ENCODE data around the gene TBCEL. TPM values are rescaled to one million over a fixed set of nuclear protein-coding genes. Genes with fewer than 3 reads are reported as not detected.
"Not testable (repeated sequence)": the region's sequence is repeated elsewhere in the genome, so short reads cannot be mapped to it uniquely, and the experiment has no call there.

Gene TBCEL
- total and polyA plus RNA-seq, 4 donors: 6.7 to 41.3 (median 17.4) TPM

DNA sequence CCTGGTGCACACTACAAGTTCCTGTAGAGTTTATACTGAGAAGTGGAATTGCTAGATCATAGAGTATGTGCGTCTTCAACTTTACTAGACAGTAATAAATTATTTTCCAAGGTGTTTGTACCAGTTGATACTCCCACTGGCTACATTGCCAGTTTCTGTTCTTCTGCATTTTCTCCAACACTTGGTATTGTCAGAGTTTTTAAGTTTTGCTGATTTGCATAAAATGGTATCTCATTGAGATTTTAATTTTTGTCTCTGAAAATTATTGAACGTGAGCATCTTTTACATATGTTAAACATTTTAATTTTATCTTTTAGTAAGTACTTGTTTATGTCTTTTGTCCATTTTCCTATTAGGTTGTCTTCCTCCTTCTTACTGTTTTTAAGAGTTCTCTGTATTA is 7.3 kb downstream of the TBCEL start:
- Histone ChIP-seq H3K9me3 (ENCODE audit: control insufficient read depth in 4 of 4, low read length in 3 of 4) (no peaks in the 10 kb centered on the region), H3K27ac (ENCODE audit: low read depth in 1 of 2, low read length in 2 of 2) (no peak overlapping the region), H3K4me3 (ENCODE audit: low read depth in 1 of 3, low read length in 3 of 3) (no peak overlapping the region), H3K9ac (ENCODE audit: low read depth in 1 of 2, low read length in 2 of 2) (no peak overlapping the region), H3K4me1 (ENCODE audit: control insufficient read depth in 4 of 4, insufficient read depth in 4 of 4, low read length in 3 of 4) (peaks cover 6 to 43% (median 35%) of the 10 kb centered on the region in 4 donors), H3K36me3 (ENCODE audit: control insufficient read depth in 4 of 4, insufficient read depth in 3 of 4, low read depth in 1 of 4, low read length in 3 of 4) (no peaks in the 10 kb centered on the region), H3K27me3 (ENCODE audit: control insufficient read depth in 4 of 4, insufficient read depth in 4 of 4, low read length in 3 of 4) (no peaks in the 10 kb centered on the region)
- no peak for TF ChIP-seq HNF4G (IDR thresholded peaks at IDR 0.05)
- TF ChIP-seq, protein P1, sequence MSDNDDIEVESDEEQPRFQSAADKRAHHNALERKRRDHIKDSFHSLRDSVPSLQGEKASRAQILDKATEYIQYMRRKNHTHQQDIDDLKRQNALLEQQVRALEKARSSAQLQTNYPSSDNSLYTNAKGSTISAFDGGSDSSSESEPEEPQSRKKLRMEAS (IDR thresholded peaks at IDR 0.05): no peak
- no peak for TF ChIP-seq TAF1 (conservative IDR thresholded peaks at IDR 0.05)
- WGBS: 96% methylated on average over 2 of the region's 2 CpGs
- DNase-seq (ENCODE audit: low spot score): no peak

DNA sequence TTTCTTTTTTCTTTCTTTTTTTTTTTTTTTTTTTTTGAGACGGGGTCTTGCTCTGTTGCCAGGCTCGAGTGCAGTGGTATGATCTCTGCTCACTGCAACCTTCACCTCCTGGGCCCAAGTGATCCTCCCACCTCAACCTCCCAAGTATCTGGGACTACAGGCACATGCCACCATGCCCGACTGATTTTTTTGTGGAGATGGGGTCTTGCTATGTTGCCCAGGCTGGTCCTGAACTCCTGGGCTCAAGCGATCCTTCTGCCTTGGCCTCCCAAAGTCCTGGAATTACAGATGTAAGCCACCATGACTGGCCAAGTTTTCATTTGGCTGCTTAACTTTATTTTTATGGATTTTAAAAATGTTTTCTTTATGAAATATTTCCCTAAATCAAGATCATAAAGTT is 7.7 kb downstream of the TBCEL start:
- not testable (repeated sequence) for DNase-seq (ENCODE audit: low spot score); H3K27ac ChIP-seq (ENCODE audit: low read depth in 1 of 2, low read length in 2 of 2); H3K27me3 ChIP-seq (ENCODE audit: control insufficient read depth in 4 of 4, insufficient read depth in 4 of 4, low read length in 3 of 4); H3K4me3 ChIP-seq (ENCODE audit: low read depth in 1 of 3, low read length in 3 of 3); H3K36me3 ChIP-seq (ENCODE audit: control insufficient read depth in 4 of 4, insufficient read depth in 3 of 4, low read depth in 1 of 4, low read length in 3 of 4); H3K9me3 ChIP-seq (ENCODE audit: control insufficient read depth in 4 of 4, low read length in 3 of 4); H3K9ac ChIP-seq (ENCODE audit: low read depth in 1 of 2, low read length in 2 of 2)
- H3K4me1 ChIP-seq (ENCODE audit: control insufficient read depth in 4 of 4, insufficient read depth in 4 of 4, low read length in 3 of 4): peaks cover 6 to 47% (median 37%) of the 10 kb centered on the region in 4 donors
- 96% methylated on average over 4 of the region's 4 CpGs for WGBS

DNA sequence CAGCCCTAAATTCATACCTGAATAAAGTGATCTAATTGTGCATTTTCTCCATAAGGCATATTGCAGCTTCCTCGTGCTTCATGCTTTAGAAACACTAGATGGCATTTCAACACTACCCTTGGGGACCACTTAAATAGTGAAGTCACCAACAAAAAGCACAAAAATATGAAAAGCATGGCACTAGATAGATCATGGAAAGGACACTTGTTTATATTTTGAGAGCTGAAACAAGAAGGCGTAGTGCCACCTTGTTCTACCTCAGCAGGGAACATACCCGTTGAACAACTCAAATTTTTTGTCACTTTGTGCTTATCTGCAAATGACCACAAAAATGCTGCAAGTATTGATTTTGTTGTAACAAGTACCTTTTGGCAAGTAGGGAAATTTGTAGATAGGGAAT is 8.6 kb downstream of the TBCEL start:
- no peaks in the 10 kb centered on the region for H3K9me3 ChIP-seq (ENCODE audit: control insufficient read depth in 4 of 4, low read length in 3 of 4)
- DNase-seq (ENCODE audit: low spot score): no peak
- no peaks in the 10 kb centered on the region for H3K27me3 ChIP-seq (ENCODE audit: control insufficient read depth in 4 of 4, insufficient read depth in 4 of 4, low read length in 3 of 4)
- peaks cover 6 to 47% (median 37%) of the 10 kb centered on the region in 4 donors for H3K4me1 ChIP-seq (ENCODE audit: control insufficient read depth in 4 of 4, insufficient read depth in 4 of 4, low read length in 3 of 4)
- H3K4me3 ChIP-seq (ENCODE audit: low read depth in 1 of 3, low read length in 3 of 3): no peak overlapping the region
- no peak overlapping the region for H3K9ac ChIP-seq (ENCODE audit: low read depth in 1 of 2, low read length in 2 of 2)
- TF ChIP-seq NR2F2 (IDR thresholded peaks at IDR 0.05): no peak
- no peak for TF ChIP-seq HNF4G (IDR thresholded peaks at IDR 0.05)
- TF ChIP-seq YY1 (IDR thresholded peaks at IDR 0.05): peak; percentile 29
- TF ChIP-seq, protein P2, sequence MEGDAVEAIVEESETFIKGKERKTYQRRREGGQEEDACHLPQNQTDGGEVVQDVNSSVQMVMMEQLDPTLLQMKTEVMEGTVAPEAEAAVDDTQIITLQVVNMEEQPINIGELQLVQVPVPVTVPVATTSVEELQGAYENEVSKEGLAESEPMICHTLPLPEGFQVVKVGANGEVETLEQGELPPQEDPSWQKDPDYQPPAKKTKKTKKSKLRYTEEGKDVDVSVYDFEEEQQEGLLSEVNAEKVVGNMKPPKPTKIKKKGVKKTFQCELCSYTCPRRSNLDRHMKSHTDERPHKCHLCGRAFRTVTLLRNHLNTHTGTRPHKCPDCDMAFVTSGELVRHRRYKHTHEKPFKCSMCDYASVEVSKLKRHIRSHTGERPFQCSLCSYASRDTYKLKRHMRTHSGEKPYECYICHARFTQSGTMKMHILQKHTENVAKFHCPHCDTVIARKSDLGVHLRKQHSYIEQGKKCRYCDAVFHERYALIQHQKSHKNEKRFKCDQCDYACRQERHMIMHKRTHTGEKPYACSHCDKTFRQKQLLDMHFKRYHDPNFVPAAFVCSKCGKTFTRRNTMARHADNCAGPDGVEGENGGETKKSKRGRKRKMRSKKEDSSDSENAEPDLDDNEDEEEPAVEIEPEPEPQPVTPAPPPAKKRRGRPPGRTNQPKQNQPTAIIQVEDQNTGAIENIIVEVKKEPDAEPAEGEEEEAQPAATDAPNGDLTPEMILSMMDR (IDR thresholded peaks at IDR 0.05; ENCODE audit: low read depth, low read length, missing input control): peak; percentile 16
- peak; percentile 33 to 43 for TF ChIP-seq RXRA (IDR thresholded peaks at IDR 0.05)
- TF ChIP-seq, protein P1 (IDR thresholded peaks at IDR 0.05): no peak
- peak; percentile 22 to 48 for TF ChIP-seq HNF4A (conservative IDR thresholded peaks at IDR 0.05)
- TF ChIP-seq, protein P3, sequence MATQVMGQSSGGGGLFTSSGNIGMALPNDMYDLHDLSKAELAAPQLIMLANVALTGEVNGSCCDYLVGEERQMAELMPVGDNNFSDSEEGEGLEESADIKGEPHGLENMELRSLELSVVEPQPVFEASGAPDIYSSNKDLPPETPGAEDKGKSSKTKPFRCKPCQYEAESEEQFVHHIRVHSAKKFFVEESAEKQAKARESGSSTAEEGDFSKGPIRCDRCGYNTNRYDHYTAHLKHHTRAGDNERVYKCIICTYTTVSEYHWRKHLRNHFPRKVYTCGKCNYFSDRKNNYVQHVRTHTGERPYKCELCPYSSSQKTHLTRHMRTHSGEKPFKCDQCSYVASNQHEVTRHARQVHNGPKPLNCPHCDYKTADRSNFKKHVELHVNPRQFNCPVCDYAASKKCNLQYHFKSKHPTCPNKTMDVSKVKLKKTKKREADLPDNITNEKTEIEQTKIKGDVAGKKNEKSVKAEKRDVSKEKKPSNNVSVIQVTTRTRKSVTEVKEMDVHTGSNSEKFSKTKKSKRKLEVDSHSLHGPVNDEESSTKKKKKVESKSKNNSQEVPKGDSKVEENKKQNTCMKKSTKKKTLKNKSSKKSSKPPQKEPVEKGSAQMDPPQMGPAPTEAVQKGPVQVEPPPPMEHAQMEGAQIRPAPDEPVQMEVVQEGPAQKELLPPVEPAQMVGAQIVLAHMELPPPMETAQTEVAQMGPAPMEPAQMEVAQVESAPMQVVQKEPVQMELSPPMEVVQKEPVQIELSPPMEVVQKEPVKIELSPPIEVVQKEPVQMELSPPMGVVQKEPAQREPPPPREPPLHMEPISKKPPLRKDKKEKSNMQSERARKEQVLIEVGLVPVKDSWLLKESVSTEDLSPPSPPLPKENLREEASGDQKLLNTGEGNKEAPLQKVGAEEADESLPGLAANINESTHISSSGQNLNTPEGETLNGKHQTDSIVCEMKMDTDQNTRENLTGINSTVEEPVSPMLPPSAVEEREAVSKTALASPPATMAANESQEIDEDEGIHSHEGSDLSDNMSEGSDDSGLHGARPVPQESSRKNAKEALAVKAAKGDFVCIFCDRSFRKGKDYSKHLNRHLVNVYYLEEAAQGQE (IDR thresholded peaks at IDR 0.05): peak; percentile 26
- no peak for TF ChIP-seq GABPA (IDR thresholded peaks at IDR 0.05 in 1 of 2, conservative IDR thresholded peaks at IDR 0.05 in 1 of 2)
- peak; percentile 46 for TF ChIP-seq SP1 (IDR thresholded peaks at IDR 0.05)
- TF ChIP-seq FOXA2 (IDR thresholded peaks at IDR 0.05): no peak
- TF ChIP-seq TAF1 (conservative IDR thresholded peaks at IDR 0.05): no peak
- TF ChIP-seq, protein P4, sequence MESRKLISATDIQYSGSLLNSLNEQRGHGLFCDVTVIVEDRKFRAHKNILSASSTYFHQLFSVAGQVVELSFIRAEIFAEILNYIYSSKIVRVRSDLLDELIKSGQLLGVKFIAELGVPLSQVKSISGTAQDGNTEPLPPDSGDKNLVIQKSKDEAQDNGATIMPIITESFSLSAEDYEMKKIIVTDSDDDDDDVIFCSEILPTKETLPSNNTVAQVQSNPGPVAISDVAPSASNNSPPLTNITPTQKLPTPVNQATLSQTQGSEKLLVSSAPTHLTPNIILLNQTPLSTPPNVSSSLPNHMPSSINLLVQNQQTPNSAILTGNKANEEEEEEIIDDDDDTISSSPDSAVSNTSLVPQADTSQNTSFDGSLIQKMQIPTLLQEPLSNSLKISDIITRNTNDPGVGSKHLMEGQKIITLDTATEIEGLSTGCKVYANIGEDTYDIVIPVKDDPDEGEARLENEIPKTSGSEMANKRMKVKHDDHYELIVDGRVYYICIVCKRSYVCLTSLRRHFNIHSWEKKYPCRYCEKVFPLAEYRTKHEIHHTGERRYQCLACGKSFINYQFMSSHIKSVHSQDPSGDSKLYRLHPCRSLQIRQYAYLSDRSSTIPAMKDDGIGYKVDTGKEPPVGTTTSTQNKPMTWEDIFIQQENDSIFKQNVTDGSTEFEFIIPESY (IDR thresholded peaks at IDR 0.05): no peak
- peak; percentile 73 to 76 for TF ChIP-seq RAD21 (IDR thresholded peaks at IDR 0.05)
- TF ChIP-seq, protein P5, sequence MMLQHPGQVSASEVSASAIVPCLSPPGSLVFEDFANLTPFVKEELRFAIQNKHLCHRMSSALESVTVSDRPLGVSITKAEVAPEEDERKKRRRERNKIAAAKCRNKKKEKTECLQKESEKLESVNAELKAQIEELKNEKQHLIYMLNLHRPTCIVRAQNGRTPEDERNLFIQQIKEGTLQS (IDR thresholded peaks at IDR 0.05): no peak
- no peak for TF ChIP-seq FOXA1 (IDR thresholded peaks at IDR 0.05)
- TF ChIP-seq JUND (IDR thresholded peaks at IDR 0.05): no peak
- TF ChIP-seq EGR1 (IDR thresholded peaks at IDR 0.05; ENCODE audit: low read depth in 2 of 2): no peak
- WGBS: 46% methylated on average over 3 of the region's 3 CpGs
- H3K27ac ChIP-seq (ENCODE audit: low read depth in 1 of 2, low read length in 2 of 2): no peak overlapping the region
- no peaks in the 10 kb centered on the region for H3K36me3 ChIP-seq (ENCODE audit: control insufficient read depth in 4 of 4, insufficient read depth in 3 of 4, low read depth in 1 of 4, low read length in 3 of 4)

All from liver (tissue), 9 donors.